COLO668 (cell line): Measurements from ENCODE around the gene RAD18.

ENCODE experiments used
- DNase-seq: peaks from one replicate; lab custom pipeline; 2025; ENCODE audit not compliant: unreplicated experiment; lab: John Stamatoyannopoulos, UW

RAD18 gene

DNA sequence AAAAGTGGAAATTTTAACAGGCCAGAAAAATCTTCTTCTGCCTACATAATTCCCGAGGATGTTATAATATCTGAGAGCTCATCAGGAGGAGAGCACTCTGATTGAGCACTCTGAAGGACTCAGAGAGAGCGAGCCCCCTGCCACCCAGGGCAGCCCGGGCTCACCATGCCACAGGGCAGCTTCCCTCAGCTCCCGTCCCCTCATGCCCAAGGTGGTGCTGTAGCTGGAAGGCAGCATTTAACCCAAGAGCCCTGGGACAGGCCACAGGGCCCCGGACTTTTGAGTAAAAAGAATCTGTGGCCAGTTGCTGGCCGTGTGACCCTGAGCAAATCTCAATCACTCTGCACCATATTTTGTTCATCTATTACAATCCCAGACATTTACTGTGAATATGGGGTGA is 23.5 kb upstream of the RAD18 start:
- DNase-seq = no peak

GRCh38 chr3:8985876-8986275 is 22.6 kb upstream of the RAD18 start:
- DNase-seq = no peak

DNA sequence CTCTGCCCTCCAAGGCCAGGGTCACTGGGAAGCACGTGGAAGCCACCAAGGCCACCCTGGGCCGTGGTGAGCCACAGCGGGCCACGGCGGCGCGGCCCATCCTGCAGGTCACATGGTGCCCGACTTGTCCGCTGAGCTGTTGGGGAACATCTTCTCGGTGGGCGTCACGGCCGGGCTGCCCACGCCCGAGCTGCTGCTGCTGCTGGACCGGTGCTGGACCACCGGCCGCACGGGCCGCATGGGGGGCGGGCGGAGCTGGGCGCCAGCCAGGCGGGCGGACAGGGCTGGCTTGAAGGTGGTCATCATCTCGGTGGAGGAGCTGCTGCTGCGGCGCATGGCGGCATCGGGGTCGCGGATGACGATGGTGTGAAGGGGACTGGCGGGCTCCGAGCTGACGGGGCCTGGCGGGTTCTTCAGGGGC is 22.1 kb upstream of the RAD18 start:
- no peak for DNase-seq

DNA sequence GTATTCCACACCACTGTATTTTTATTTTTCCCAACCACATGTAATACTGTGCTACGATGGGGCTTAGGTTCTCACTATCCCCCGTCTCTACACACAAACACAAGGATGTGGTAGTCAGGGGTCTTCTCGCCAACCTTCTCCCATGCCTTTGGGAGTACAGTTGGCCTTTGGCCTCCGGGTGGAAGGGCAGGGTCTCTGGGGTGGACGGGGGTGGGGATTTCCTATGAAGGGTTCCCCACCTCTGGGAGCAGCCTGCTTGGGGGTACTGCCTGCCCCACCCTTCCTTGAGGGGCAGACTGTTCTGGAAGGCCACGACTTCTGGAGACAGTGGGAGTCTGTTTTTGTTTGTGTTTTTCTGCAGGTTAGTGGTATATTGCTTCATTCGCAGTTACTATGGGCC is 21.3 kb upstream of the RAD18 start:
- no peak for DNase-seq

DNA sequence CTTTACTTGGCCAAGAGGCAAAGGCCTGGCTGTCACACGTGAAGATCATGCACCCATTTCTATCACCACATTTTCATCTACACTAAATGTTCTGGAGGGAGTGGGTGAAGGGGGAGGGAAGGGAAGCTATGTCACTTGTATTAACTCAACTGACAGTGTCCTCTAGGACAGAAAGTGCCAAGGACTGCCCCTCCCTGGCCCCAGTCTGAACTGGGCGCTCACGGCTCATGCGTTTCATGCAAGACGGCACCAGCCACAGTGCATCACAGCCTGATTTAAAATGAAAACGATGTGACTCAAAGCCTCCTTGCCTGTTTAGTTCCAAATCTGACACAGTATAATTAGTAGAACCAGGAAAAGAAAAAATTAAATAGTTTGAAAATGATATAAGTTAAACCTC is 20.8 kb upstream of the RAD18 start:
- no peak for DNase-seq

DNA sequence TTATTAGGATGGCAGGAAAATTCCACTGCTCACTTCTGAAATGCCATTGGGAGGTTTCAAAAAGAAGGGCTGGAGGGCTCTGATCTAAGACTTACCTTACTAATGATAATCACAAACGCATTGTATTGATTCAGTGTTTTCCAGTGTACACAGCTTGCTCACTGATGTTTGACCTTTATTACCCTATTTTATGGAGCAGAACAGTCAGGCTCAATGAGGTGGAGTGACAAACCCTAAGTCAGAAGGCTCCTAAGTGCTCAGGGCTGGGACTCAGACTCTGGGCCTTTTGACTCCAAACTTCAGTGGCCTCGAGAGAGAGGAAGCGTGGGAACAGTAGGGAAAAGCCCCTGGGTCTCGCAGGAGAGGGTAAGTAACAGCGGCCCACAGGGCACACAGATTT is 20.3 kb upstream of the RAD18 start:
- no peak for DNase-seq

GRCh38 chr3:8983026-8983425 is 19.8 kb upstream of the RAD18 start:
- no peak for DNase-seq

DNA sequence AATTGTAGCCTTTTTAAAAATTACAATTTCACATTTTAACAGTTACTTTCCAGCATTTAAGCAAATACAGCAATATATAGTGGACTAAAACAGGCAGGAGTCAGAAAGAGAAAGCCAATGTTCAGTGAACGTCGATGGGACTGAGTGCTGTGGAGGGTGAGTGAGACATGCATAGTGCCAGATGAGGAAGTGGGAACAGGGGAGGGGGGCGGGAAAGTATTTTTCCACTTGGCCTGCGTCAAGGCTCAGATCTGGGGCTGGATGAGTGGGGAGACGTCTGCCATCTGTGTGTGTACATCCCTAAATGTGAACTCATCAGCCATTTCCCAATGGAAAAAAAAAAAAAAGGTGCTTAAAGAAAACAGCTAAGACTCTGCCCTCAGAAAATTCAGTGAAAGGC is 19.2 kb upstream of the RAD18 start:
- no peak for DNase-seq

DNA sequence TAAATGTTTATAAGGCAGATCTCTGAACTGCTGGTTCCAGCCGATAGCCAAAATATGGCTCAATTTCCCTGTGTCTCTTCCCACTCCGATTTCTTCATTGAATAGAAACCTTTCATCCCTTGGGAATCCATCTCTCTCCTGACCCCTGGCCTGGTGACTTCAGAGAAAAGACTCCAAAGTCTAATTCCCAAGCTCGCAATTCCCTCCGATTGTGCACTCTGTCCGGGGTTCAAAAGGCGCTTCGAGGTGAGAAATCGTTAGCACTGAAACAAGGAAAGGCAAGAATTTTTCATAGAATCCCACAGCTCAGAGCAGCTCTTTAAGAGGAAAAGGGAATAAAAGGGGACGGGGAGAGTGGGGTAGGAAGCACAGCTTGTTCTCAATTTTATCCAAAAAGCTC is 18.4 kb upstream of the RAD18 start:
- DNase-seq = no peak

GRCh38 chr3:8981296-8981695 is 18.0 kb upstream of the RAD18 start:
- DNase-seq = no peak

- no peak for DNase-seq
Observed at GRCh38 chr3:8980756-8981257, 17.5 kb upstream of the RAD18 start.

DNA sequence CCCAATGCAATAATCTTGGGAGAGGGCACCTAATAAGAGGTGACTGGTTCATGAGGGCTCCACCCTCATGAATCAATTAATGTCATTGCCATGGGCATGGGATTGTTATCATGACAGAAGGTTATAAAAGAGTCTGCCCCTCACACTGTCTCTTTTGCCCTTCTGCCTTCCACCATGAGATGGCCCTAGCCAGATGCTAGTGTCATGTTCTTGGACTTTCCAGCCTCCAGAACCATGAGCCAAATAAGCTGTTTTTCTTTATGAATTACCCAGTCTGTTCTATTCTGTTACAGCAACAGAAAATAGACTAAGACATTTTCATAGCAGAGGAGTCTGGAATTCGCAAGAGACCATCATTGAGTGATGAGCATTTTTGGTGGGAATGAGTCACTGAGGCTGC is 16.0 kb upstream of the RAD18 start:
- DNase-seq = no peak

DNA sequence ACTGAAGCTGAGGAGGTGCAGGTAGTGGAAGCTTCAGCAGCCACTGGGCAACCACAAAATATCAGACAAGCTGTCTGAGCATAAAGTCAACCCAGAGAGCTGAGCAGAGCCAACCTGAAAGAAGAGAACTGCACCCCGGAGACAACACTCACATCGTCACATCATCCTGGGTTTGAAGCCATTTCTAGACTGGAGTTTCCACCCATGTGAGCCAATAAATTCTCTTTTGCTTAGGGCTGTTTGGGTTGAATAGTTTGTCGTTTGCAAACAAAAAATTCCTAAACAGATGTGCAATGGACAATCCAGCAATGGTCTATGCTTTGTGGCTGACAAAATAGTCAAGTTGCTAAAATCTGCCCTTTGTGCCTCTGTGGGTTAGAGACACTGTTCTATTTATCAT is 15.3 kb upstream of the RAD18 start:
- no peak for DNase-seq

GRCh38 chr3:8976540-8977182 is 13.4 kb upstream of the RAD18 start:
- no peak for DNase-seq

DNA sequence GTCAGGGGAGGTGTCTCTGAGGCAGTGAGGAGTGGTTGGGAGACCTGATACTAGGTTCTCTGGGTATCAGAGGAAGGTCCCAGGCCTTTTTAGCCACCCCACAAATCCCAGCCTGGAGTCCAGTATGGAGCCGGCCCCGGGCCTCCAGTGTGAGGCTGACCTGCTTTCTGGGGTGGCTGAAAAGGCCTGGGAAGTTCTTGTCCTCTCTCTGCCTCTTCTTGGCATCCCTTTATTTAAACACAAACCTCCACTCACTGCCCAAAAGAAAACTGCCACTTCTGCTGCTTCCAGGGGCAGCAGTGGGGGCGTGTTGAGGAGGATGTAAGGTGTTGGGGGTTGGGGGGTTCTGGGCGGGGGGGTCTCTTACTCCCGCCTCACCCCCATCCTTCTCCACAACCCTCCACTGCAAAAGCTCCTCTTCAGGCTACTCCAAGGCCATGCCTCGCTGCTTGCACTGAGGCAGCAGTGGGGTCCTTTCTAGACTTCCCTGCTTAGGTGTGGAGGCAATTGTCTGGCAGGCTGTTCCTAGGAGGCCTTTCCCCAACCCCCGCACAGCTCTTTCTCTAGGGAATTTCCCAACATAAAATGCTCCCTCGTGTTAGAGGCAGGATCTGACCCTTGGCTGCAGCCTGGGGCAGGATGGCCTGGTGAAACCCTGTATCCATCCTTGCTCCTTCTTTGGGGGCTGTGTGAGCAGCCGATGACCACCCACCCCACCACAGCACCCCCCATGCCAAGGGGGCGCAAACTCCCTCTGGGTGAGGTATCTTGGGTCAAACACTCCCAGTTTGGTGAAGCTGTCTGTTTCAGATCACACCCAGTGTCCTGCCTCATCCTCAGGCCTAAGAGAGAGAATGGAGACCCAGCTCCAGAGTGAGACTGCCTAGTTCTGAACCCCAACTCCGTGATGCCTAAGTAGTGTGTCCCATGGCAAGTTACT is 12.1 kb upstream of the RAD18 start:
- DNase-seq = no peak

- DNase-seq = no peak
Observed at GRCh38 chr3:8974458-8974857, 11.2 kb upstream of the RAD18 start.

DNA sequence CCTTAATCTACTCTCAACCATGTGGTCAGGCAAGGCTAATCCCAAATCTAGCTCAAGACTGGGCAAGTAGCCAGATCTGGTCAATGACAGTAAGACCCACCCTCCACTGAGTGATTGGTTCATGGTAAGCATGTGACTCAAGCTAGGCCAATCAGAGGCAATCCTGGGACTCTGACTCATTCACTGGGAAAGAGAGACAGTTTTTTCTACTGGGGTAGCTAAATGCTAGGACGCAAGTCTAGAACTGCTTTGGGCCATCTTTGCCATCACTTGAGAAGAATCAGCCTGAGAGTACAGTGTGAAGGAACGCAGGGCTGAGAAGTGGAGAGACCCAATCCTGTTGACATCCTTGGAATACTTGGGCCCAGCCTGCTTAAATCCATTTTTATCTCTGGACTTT is 9.4 kb upstream of the RAD18 start:
- no peak for DNase-seq

DNA sequence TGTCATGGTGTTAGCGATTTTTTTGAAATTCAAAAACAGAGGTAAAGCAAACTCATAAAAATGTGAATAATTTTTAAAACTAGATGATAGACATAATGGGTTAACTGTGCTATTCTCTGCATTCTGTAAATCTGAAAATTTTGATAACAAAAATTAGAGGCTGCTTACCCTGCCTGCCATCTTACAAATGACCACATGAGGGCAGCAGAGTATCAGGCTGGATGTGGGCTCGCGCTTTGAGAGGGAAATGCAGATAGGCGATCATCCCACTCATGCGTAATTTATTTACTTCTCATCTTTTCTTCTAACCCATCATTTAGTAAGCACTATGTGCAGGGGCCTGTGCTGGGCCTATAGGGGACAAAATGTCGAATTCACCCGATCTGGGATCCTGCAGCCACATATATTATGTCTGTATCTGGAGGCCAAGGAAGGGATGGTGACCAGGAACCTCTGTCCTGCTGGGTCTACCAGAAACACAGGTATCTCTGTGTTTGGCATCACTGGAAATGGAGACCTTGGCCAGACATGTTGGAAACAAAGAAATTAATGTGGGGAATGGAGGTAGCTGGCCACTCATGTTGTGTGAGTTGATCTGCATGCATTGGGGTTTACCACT is 7.8 kb upstream of the RAD18 start:
- peak; percentile 45 for DNase-seq

- DNase-seq = no peak
Observed at GRCh38 chr3:8969241-8969640, 6.0 kb upstream of the RAD18 start.

- DNase-seq = no peak
Observed at GRCh38 chr3:8968375-8968882, 5.2 kb upstream of the RAD18 start.

GRCh38 chr3:8967553-8967952 is 4.3 kb upstream of the RAD18 start:
- no peak for DNase-seq
